Measurements from ENCODE around the gene SERPINA1.

GRCh38 chr14:94367347-94368242, 20.8 kb downstream of the SERPINA1 start:
- TF ChIP-seq SP1 (IDR thresholded peaks at IDR 0.05) (no peak), JUND (IDR thresholded peaks at IDR 0.05) (no peak), RAD21 (IDR thresholded peaks at IDR 0.05) (no peak), GABPA (IDR thresholded peaks at IDR 0.05 in 1 of 2, conservative IDR thresholded peaks at IDR 0.05 in 1 of 2) (no peak), EGR1 (IDR thresholded peaks at IDR 0.05; ENCODE audit: low read depth in 2 of 2) (no peak), TAF1 (conservative IDR thresholded peaks at IDR 0.05) (no peak)
- TF ChIP-seq, protein P1, sequence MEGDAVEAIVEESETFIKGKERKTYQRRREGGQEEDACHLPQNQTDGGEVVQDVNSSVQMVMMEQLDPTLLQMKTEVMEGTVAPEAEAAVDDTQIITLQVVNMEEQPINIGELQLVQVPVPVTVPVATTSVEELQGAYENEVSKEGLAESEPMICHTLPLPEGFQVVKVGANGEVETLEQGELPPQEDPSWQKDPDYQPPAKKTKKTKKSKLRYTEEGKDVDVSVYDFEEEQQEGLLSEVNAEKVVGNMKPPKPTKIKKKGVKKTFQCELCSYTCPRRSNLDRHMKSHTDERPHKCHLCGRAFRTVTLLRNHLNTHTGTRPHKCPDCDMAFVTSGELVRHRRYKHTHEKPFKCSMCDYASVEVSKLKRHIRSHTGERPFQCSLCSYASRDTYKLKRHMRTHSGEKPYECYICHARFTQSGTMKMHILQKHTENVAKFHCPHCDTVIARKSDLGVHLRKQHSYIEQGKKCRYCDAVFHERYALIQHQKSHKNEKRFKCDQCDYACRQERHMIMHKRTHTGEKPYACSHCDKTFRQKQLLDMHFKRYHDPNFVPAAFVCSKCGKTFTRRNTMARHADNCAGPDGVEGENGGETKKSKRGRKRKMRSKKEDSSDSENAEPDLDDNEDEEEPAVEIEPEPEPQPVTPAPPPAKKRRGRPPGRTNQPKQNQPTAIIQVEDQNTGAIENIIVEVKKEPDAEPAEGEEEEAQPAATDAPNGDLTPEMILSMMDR (IDR thresholded peaks at IDR 0.05; ENCODE audit: low read depth, low read length, missing input control): no peak
- TF ChIP-seq, protein P2, sequence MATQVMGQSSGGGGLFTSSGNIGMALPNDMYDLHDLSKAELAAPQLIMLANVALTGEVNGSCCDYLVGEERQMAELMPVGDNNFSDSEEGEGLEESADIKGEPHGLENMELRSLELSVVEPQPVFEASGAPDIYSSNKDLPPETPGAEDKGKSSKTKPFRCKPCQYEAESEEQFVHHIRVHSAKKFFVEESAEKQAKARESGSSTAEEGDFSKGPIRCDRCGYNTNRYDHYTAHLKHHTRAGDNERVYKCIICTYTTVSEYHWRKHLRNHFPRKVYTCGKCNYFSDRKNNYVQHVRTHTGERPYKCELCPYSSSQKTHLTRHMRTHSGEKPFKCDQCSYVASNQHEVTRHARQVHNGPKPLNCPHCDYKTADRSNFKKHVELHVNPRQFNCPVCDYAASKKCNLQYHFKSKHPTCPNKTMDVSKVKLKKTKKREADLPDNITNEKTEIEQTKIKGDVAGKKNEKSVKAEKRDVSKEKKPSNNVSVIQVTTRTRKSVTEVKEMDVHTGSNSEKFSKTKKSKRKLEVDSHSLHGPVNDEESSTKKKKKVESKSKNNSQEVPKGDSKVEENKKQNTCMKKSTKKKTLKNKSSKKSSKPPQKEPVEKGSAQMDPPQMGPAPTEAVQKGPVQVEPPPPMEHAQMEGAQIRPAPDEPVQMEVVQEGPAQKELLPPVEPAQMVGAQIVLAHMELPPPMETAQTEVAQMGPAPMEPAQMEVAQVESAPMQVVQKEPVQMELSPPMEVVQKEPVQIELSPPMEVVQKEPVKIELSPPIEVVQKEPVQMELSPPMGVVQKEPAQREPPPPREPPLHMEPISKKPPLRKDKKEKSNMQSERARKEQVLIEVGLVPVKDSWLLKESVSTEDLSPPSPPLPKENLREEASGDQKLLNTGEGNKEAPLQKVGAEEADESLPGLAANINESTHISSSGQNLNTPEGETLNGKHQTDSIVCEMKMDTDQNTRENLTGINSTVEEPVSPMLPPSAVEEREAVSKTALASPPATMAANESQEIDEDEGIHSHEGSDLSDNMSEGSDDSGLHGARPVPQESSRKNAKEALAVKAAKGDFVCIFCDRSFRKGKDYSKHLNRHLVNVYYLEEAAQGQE (IDR thresholded peaks at IDR 0.05): no peak
- TF ChIP-seq, protein P3, sequence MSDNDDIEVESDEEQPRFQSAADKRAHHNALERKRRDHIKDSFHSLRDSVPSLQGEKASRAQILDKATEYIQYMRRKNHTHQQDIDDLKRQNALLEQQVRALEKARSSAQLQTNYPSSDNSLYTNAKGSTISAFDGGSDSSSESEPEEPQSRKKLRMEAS (IDR thresholded peaks at IDR 0.05): no peak
